HG02678 (cell line): ENCODE results near the gene BCR.
"Not testable (repeated sequence)": the region's sequence is repeated elsewhere in the genome, so short reads cannot be mapped to it uniquely, and the experiment has no call there.

Experiments used
- ATAC-seq: cut with Tn5 transposase; IDR thresholded peaks from one replicate; pipeline ENCODE4 v1.9.1; 2021; ENCODE audit warnings: mild to moderate bottlenecking, moderate library complexity; ENCODE audit not compliant: unreplicated experiment

Gene BCR

DNA sequence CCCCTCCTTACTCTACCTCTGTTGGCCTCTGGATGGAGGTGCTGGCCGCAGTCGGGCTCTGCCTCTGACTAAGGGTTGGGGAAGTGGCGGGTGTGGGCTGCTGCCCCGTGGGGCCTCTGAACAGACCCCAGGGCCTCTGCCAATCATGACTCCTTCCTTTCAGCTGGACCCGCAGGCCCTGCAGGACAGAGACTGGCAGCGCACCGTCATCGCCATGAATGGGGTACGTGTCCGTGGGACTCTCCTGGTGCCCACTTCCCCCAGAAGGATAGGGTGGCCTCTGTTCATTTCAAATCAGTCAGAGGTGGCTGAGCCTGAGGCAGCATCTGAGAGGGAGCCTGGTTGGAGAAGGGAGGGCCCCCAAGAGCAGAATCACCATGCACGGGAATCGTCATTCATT is 129.0 kb downstream of the BCR start:
- ATAC-seq = not testable (repeated sequence)

DNA sequence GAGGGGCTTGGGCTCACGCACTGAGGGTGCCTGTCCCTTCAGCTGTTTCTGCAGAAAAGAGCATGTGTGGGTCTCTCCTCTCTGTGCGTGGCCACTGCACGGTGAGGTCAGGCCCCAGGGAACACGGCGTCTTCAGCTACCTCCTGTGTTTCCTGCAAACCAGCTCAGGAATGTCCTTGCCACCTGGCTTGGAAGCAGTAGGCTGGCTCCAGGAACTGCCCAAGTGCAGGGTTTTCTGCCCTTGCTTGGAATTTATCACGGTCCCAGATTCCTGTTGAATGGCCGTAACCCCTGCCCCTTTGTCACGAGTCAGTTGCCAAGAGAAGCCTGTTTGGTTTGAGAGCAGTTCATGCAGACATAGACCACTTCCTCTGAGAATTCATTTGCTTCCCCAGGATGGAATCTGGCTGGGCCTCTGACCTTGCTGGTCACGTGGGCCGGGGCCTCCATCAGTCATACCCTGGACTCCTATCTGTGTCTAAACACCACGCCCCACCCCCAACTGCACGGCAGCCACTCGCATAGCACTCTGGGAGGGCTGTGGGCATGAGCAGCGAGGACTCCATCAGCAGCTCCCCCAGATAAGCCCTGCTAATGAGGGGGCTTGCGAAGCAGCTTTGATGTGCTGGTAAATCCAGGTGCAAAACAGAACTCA is 130.3 kb downstream of the BCR start:
- ATAC-seq = not testable (repeated sequence)

DNA sequence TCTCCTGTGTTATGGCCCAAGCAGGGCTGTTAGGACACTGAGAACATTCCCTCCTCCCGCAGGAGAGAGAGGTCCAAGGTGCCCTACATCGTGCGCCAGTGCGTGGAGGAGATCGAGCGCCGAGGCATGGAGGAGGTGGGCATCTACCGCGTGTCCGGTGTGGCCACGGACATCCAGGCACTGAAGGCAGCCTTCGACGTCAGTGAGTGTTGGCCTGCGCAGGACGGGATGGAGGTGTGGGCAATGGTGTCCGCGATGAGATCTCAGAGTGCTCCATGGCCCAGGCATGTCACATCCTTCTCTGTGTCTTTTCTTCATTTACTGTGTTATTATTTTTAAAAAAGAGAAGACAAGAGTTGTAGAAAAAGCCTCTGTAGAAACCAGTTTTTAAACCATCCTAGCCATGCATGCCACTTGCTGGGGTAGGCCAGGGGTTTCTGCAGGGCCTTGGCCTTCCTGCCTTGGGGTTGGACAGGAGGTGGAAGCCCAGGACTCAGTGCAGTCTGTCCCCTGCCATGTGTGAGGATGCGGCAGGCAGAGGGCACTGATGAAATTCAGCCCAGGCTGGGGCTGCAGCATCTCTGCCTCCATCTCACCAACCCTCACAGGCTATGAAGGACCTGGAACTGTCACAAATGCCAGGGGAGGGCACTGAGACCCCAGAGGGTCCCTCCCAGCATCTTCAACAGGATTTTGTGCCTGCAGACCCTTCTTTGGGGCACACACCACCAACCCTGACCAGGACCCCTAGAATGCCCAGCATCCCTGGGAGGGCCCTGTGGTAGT is 131.5 kb downstream of the BCR start:
- ATAC-seq = not testable (repeated sequence)

DNA sequence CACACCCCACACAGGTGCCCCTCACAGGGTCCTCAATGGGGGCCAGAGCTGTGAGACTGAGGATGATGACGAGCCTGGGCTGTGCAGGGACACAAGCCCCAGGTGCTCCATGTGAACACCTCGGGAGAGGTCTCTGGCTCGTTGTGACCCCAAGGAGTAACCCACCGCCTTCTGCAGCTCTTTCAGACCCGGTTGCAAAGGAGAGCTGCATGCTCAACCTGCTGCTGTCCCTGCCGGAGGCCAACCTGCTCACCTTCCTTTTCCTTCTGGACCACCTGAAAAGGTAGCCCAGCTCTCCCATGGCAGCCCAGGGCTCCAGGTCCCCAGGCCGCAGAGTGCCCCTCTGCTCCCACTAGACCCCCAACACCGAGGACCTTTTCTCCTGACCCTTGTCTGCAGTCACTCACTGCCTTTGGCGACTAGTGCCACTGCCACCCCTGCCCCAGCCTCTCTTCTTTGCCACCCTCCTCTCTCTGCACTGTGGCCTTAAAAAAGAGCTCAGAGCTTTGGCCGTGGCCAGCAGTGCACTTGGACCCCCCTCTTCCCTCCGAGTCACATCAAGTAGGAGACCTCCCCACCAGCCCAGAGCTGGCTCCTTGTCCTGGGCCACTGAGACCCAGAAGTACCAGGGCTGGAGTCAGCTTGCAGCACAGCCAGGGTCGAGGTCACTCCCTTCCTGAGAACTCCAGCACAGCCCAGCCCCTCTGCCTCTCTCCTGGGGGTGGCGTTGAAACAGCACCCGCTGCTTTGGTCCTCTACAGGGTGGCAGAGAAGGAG is 133.7 kb downstream of the BCR start:
- ATAC-seq = no peak

DNA sequence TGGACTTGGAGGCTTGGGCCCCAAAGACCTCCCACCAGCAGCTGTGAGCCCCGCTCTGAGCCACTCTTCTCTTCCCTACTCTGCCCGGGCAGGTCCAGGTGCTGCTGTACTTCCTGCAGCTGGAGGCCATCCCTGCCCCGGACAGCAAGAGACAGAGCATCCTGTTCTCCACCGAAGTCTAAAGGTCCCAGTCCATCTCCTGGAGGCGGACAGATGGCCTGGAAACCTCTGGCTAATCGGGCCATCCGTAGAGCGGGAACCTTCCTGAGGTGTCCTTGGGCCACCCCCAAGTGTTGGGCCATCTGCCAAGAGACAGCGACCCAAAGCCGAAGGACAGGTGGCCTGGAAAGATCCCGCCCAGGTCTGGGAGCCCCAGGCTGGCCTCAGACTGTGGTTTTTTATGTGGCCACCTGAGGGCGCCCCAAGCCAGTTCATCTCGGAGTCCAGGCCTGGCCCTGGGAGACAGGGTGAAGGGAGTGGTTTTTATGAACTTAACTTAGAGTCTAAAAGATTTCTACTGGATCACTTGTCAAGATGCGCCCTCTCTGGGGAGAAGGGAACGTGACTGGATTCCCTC is 135.1 kb downstream of the BCR start:
- ATAC-seq = no peak

DNA sequence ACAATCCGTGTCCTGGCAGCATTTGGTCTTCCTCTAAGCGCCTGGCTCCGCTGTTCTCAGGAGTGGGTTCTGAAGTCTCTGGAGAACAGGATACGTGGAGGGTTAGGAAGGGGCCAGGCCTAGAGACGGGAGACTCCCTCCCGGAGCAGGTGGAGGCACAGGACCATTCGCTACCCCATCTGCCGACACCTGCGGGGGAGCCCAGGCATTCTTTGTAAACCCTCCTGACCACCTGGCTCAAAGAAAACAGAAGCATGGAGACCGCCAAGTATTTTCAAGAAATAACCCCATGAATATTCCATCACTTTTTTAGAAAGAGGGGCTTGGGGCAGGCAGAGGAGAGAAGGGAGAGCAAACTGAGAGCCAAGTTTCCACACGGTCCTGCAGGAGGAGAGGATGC is 136.3 kb downstream of the BCR start:
- ATAC-seq = not testable (repeated sequence)

DNA sequence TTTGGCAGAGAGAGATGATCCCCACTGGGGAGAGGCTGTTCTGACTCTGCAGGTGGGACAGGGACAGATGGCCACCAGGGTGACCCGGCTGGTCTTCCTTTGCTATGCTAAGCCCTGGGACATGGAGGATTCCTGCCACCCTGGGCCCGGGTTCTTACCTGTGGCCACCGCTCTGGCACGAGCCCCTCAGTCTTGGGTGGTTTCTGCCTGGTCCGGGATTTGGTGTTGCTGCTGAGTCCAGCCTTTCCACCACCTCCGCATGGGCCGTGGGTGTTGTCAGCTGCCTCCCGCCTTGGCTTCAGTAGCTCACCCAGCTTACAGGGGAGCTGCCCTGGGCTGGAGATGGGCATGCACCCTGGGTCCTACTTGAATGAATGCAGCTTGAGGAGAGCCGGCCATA is 138.0 kb downstream of the BCR start:
- ATAC-seq = not testable (repeated sequence)

DNA sequence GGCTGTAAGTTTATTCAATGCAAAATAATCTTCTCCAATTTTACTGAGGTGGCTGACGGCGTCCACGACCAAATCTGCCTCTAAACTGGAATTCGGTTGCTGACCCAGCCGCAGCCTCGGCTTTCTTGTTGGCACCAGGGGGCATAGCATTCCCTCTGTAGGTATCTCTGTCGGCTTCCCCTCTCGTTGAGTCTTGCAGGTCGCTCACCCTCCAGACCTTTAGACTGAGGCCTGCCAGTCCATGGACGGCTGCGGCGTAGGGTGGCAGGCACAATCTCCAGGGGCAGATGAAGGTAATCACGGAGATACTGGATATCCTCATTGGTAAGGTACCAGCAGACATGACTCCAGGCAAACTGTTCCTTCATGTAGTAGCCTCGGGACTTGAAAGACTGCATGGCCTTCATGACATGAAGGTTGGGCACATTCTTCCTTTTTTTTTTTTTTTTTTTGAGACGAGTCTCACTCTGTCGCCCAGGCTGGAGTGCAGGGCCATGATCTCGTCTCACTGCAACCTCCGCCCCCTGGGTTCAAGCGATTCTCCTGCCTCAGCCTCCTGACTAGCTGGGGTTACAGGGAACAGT is 142.3 kb downstream of the BCR start:
- ATAC-seq = not testable (repeated sequence)

DNA sequence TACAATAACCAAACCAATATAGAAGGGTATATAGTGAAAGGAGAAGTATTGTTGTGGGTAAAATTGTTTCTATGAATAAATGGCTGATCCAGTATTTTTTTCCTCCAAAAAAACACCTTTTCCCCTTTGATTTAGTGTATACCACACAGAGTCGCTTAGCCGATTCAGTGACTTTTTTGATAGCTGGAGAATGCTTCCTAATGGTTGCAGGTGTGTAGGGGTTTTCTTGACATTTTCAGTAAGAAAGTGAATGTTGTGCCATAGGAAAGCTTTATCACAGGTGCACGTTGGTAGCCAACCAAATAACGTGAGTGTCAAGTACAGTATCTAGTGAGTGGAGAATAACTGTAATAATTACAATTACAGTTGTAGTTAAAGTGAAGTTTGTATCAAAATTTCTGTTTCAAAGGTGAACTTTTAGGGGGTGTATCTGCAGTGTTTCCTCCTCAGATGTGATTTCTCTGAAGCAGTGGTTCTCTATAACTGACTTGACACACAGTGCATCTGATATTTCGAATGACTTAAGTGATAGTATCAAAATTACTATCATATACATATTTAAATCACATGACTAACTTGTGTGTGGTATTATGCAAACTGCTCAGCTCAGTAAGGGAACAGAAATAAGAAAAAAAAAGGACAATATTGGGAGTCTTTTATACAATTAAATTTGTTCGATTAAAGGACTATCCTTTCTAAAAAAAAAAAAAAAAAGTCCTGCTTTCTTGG is 143.8 kb downstream of the BCR start:
- not testable (repeated sequence) for ATAC-seq

DNA sequence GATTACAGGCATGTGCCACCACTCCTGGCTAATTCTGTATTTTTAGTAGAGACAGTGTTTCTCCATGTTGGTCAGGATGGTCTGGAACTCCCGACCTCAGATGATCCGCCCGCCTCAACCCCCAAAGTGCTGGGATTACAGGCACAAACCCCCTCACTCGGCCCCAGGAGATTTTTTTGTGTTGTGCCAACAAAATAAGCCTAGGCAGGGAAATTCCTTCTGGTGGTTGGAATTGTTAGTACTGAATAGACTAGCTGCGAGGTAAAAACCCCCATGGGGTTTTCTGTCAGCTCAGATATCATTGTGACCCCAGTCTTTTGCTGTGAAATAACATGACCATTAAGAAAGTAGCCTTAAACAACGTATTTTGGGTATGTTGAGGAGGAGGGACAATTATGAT is 144.9 kb downstream of the BCR start:
- no peak for ATAC-seq

DNA sequence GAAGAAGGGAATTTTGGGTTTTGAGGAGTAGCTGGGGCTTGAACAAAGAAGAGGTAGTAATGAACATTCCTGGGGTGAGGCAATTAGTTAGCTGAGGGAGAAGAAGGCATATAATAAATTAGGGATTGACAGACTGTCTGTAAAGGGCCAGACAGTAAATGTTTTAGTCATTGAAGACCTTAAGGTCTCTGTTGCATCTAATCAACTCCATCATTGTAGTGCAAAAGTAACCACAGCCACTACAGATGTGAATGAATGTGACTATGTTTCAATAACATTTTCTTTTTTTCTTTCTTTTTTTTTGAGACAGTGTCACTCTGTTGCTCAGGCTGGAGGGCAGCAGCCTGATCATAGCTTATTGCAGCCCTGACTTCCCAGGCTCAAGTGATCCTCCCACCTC is 153.5 kb downstream of the BCR start:
- not testable (repeated sequence) for ATAC-seq

DNA sequence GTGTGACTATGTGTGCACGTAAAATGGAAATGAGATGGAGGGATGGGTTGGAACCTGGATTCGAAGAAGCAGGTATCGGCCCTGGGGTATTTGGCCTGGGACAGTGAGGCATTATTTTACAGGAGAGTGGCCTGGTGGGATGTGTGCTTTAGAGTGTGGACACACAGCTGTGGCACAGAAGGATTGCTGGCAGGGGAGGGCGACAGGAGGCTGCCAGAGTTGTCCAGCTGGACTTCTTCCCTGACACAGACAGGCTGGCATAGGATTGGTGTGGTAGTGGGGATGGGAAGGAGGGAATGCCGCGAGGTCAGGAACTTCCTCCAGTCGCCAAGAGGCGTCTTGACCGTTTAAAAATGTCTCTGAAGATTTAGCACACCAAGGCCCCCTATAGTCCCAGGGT is 157.4 kb downstream of the BCR start:
- ATAC-seq = not testable (repeated sequence)

DNA sequence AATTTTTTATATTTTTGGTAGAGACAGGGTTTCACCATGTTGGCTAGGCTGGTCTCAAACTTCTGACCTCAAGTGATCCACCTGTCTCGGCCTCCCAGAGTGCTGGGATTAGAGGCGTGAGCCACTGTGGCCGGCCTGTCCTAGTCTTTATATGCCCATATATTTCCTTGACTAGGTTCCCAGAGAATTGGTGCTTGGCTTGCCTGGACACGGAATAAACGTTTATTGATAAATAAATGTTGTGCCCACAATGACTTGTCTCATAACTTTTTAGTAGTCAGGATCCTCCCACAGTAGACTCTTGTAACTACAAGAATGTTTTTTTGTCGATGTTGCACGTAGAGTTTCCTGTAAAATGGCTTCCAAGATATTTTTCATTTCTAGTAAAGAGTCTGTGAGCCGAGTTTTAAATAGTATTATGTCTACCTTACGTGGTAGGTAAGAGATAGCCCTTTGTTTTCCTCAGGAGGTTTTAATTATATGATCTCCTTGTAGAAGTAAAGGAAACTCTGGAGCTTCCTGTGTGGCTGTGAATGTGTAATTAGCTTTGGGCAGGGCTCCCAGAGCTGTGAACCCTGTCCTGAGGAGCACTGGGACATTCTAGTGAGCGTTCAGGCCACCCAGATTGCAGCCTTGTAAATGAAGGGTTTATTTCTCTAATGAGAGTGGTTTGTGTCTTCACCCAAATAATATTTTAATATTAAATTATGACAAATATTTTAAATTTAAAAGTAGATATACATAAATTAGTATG is 161.8 kb downstream of the BCR start:
- ATAC-seq = not testable (repeated sequence)

DNA sequence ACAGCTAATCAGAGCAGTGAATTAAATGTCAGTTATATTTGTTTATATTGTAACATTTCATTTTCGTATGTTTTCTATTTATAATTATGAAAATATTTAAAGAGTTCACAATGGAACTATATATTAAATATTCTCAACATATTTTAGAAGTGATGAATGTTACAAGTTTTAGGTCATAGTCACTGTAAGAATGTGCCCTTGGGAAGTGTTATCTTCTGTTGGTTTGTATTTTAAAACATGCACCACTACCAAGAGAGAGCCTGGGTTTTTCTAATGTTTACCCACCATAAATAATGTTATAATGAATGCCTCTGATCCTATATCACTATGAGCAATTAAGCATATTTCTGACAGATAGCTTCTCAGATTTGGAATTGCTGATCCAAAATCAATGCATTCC is 171.0 kb downstream of the BCR start:
- ATAC-seq = no peak

DNA sequence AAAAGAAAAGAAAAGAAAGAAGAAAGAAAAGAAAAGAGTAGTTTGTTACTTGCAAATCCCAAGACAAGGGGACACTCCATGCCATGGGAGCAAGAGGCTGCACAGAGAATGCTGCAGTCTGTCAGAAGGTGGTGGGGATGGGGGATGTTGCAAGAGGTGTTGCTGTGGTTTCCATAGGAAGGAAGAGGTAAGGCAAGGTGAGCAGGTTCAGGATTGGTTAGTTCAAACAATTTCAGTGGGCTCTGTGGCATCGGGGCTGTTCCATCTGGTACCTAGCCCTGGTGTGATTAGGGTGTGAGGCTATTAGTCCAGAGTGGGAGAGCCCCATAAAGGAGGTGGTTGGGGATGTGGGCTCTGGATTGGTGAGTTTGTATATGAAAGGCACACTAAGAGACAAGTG is 172.7 kb downstream of the BCR start:
- no peak for ATAC-seq

DNA sequence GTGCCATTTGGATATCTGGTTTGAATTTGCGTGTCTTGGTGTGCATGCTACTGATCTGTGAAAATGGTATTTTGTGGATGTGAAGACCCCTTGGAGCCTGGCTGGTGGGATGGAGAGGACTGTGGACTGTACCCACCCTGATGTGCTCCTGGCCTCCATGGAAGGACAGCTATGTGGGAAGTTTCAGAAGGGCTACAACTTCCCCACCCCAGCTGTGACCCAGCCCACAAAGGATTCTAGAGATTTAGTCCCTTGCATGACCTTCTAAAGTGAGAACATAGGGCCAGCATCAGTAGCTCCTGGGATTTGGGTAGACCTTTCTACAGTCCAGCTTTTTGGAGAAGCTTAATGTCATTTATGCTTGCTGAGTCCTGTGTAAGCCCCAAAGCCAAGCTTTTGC is 173.4 kb downstream of the BCR start:
- ATAC-seq = no peak

DNA sequence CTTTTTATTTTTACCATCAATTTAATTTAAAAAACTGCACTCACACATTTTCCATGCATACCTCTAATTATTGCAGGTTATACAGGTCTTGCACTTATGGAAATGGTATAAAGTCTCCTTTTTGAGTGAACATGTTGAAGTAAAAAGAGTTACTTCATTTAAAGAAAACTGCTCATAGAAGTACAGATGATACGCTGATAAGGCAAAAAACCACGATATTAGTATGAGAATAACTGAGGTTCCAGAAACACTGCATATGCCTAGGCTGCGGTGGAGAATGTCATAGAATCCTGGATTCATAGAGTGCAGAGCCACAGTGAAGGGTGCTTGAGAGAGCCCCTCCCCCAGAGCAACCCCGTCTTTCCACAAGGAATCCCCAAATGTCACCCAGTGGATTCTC is 175.8 kb downstream of the BCR start:
- ATAC-seq = no peak

DNA sequence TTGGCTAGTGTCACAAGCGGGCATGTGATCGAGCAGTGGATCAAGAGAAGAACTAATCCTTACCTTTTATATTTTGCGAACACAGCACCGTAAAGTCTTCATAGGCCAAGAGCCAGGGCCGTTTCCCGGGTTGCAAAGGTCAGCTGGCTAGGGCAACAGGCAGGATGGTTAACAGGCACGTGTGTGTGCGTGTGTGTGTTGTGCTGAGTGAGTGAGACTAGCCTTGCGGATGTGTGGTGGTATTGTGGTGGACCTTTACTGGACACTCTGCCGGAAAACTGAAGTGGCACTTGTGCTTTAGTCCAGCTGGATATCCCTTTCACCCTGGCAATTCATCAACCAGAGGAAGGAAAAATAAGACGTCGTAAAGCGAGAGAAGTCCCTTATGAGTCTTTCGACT is 176.7 kb downstream of the BCR start:
- ATAC-seq = no peak

DNA sequence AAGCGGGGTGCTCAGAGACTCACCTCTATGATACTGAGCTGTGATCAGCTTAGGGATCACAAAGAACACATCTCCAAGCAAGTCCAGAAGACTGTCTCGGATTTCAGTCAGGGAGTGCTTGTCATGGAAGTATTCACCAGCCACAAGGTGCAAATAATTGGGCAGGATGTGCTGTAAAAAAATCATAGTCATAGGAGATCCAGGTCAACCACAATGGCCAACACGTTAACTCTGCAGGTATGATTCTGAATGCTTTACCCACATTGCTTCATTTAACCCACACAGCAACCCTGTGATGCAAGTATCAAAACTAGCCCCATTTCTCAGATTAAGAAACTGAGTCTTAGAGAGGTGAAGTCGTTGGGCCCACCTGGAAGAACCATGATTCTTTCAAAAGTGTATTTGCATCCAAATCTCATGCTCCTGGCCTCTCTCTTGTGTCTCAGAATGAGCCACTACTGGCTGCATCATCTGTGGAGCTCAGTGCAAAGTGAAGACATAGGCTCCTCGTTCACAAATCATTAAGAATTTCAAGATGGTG is 179.3 kb downstream of the BCR start:
- no peak for ATAC-seq
